ENCODE data around the gene WDR6.
A peak's percentile ranks its signal among the peaks of the same experiment; 100 is the strongest.

Gene WDR6

GRCh38 chr3:49013738-49014660 is 6.8 kb downstream of the WDR6 start:
- FAIRE-seq: no peak

GRCh38 chr3:49015072-49015471 is 7.9 kb downstream of the WDR6 start:
- FAIRE-seq: no peak

DNA sequence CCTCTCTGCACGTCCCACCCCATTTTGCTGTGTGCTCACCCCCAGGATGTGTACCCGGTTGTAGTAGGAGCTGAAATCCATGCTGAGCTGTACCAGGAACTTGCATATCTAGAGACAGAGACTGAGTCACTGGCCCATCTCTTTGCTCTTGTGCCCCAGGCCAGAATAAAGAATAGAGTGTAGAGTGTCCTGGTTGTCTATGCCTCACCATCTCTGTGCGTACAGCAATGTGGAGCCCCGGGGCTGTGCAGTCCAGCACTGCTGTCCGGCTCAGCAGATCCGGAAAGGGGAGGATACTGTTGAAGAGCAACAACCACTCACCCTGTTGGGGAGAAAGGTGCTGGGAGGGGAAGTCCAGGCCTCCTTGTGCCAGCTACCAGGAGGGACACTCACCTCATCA is 8.6 kb downstream of the WDR6 start:
- no peak for FAIRE-seq

GRCh38 chr3:49016414-49017228 is 9.4 kb downstream of the WDR6 start:
- no peak for FAIRE-seq

GRCh38 chr3:49017229-49017970 is 10.2 kb downstream of the WDR6 start:
- FAIRE-seq: no peak

- FAIRE-seq: no peak
Observed at GRCh38 chr3:49017971-49018706, 10.9 kb downstream of the WDR6 start, which contains the start of gene DALRD3. Gene DALRD3, minus strand, starts transcription at chr3:49018580. Its CDS starts 16 bp downstream, at chr3:49018564.

GRCh38 chr3:49018707-49019006 is 11.5 kb downstream of the WDR6 start:
- FAIRE-seq: no peak

- FAIRE-seq: no peak
Observed at GRCh38 chr3:49019941-49020329, 12.7 kb downstream of the WDR6 start.

GRCh38 chr3:49020330-49021212 is 13.4 kb downstream of the WDR6 start:
- no peak for FAIRE-seq

DNA sequence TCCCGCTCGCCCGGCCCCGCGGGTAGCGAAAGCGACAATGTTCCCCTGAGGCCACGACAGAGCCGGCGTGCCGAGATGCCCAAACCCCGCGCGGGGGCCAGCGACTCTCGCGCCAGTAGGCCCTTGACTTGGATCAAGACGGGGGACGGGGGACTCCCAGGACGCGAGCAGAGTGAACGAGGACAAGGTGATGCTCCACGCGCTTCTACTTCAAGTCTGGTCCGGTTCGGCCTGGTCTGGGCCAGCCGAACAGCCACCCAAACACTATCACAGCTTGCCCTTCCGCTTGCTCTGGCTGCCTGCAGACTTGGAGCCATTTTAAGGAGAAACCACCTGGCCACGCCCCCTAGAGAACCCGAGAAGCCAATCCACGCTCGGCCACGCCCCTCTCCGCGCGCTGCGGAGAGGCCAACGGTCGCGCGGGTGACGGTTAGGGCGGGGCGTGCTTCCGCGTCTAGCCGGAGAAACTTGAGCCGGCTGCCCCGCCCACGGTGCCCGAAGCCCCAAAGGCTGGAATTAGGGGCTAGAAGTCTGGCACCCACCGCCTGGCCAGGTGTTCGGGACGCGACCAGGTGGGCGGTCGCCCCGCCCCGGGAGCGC is 14.1 kb downstream of the WDR6 start:
- peak; percentile 18 for FAIRE-seq

DNA sequence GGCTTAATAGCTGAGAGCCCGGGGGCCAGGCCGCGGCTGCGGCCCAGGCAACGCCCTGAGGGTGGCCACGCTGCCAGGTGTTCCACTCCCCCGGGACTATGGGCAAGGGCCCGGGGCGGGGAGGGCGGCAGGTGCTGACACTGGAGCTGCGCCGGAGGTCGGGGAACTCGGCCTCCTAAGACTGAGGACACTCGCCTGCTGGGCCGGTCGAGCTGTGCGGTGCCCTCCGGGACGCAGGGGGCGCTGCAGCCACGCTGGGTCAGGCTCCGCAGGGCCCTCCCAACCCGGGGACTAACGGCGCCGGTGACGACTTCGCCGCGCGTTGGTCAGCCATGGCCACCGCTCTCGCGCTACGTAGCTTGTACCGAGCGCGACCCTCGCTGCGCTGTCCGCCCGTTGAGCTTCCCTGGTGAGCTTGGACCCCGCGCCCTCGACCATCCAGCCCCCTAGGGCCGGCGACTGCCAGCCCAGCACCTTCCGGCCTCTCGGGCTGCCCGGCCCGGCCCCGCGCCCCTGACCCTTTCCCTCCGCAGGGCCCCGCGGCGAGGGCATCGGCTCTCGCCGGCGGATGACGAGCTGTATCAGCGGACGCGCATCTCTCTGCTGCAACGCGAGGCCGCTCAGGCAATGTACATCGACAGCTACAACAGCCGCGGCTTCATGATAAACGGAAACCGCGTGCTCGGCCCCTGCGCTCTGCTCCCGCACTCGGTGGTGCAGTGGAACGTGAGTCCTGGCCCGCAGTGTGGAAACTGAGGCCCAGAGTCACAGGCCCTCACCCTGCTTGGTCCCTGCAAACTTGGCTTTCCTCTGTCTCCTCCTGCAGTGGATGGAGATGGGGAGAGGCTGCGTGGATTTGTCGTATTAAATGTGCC is 14.9 kb downstream of the WDR6 start, which contains the start of gene NDUFAF3:
Gene NDUFAF3 (plus strand): TSS at position 309 of the 875 bp plus-strand sequence. CDS start 24 bp downstream, at position 333.
- no peak for FAIRE-seq

GRCh38 chr3:49022688-49023171 is 15.5 kb downstream of the WDR6 start:
- no peak for FAIRE-seq

- FAIRE-seq: no peak
Observed at GRCh38 chr3:49023775-49024174, 16.6 kb downstream of the WDR6 start.

- FAIRE-seq: no peak
Observed at GRCh38 chr3:49024449-49024848, 17.3 kb downstream of the WDR6 start.

DNA sequence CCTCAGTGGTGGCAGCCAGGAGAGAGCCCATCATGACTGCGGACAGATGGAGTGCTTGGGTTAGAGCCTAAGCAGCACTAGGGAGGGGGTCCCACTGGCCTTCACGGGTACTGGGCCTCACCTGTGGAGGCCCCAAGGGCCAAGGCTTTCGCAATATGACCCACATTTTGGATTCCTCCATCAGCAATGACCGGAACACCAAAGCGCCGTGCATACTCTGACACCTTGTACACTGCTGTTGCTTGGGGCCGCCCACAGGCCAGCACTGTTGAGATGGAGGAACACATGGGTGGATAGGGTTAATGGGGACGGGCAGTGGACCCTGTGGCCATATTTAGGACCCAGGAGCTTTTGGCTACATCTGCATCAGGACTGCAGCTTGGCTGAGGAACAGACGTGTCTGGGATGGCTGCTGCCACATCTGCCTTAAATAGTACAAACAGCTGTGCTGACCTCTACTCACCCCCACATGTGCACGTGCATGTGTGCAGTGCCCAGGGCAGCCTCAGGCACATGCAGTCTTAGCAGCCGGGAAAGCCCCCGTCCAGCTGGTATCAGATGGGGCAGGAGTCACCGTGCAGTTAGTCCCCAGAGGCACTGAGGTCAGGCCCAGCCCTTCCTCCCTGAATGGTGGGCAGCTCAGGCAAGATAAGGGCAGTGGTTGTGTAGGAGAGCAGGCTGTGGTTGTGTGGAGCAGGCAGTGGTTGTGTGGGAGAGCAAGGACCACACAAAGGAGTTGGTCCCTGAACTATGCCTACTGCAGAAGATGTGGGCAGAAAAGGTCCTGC is 18.0 kb downstream of the WDR6 start:
- no peak for FAIRE-seq

GRCh38 chr3:49025793-49026520 is 18.8 kb downstream of the WDR6 start:
- no peak for FAIRE-seq

DNA sequence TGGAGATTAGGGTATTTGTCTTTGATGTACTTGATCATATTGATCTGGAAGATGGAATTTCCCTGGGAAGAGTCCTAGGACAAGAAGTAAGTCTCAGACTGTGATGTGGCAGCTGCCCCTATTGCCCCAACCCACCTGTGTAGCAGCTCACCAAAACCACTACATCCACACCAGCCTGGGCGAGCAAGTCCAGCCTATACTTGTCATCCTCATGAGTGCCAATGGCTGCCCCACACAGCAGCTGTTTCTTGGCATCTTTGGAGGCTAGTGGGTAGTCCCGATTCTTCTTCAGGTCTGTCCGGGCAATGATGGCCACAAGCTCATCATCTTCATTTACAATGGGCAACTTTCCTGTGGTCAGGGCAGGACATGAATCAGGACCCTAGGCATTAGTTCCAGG is 19.3 kb downstream of the WDR6 start:
- FAIRE-seq: no peak

- no peak for FAIRE-seq
Observed at GRCh38 chr3:49027634-49028033, 20.4 kb downstream of the WDR6 start.

Measured in colon (tissue), 2 donors.